Osteocyte (in vitro differentiated cells): ENCODE measurements around the gene TTC7B. TPM values are rescaled to one million over a fixed set of nuclear protein-coding genes. Genes with fewer than 3 reads are reported as not detected.

Source experiments
- DNase-seq: peaks from one replicate; pipeline ENCODE4 v3.0.0; 2021; ENCODE audit warnings: mixed read lengths; ENCODE audit not compliant: unreplicated experiment; ENCODE audit errors: extremely low spot score
- H3K27ac Mint-ChIP-seq: one replicate; pipeline ENCODE4 v1.8.0; 2021; ENCODE audit warnings: mild to moderate bottlenecking, mixed read lengths; ENCODE audit not compliant: unreplicated experiment
- H3K27me3 Mint-ChIP-seq: one replicate; pipeline ENCODE4 v1.8.0; 2021; ENCODE audit warnings: mixed read lengths; ENCODE audit not compliant: unreplicated experiment
- H3K36me3 Mint-ChIP-seq: one replicate; pipeline ENCODE4 v1.8.0; 2021; ENCODE audit warnings: mixed read lengths; ENCODE audit not compliant: unreplicated experiment
- H3K4me1 Mint-ChIP-seq: one replicate; pipeline ENCODE4 v1.8.0; 2021; ENCODE audit warnings: mixed read lengths; ENCODE audit not compliant: unreplicated experiment
- H3K4me3 Mint-ChIP-seq: one replicate; pipeline ENCODE4 v1.8.0; 2021; ENCODE audit warnings: mild to moderate bottlenecking, moderate library complexity, mixed read lengths; ENCODE audit not compliant: unreplicated experiment
- H3K9me3 Mint-ChIP-seq: one replicate; pipeline ENCODE4 v1.8.0; 2021; ENCODE audit warnings: mixed read lengths; ENCODE audit not compliant: unreplicated experiment
- total RNA-seq: library from RNA; stranded (reverse); gene quantifications from 2 replicates; pipeline ENCODE4 v1.2.1, GENCODE V29; 2021
- TF ChIP-seq, protein P1 (sequence below): fragments of 200-600 bp; sonication (generic); IDR thresholded peaks from 2 replicates; pipeline ENCODE4 v1.5.0; 2021; ENCODE audit warnings: antibody characterized with exemption, mild to moderate bottlenecking, moderate library complexity

TTC7B gene
- total RNA-seq, 1 donor from 2014 or later = 43.2 TPM

DNA sequence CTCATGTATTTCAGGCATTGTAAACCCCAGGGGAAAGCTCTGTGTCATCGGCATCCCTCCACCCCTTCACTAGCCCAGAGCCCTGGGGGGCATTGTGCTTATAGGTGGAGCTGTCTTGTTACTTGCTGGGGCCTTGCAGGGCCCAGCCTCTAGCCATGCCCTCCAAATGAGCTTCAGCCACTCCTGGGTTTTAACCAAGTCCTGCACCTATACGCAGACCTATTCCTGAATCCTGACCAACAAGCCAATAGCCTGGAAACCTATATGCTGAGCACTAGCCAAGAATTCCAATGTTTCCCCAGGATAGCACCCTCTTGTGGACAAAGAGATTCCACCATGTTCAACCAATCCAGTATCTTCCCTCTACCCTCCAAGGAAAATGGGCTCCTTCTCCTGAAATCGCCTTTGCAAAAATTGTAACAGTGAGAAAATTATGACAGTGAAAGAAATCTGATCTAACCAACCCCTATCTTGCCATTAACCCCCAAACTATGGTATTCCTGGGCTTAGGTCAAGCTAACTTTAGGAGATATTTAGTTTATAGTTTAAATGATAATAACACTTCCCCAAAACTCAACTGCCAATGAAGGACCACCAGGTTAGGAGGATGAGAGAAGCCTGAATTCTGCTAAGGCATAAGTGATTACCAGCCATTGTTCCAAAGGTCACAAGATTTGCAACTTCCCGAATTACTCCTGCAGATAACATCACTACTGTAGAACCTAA, 55.5 kb downstream of the TTC7B start:
- H3K27ac Mint-ChIP-seq = no peak overlapping the region
- H3K4me1 Mint-ChIP-seq = peaks cover 5% of the 10 kb centered on the region
- TF ChIP-seq, protein P1, sequence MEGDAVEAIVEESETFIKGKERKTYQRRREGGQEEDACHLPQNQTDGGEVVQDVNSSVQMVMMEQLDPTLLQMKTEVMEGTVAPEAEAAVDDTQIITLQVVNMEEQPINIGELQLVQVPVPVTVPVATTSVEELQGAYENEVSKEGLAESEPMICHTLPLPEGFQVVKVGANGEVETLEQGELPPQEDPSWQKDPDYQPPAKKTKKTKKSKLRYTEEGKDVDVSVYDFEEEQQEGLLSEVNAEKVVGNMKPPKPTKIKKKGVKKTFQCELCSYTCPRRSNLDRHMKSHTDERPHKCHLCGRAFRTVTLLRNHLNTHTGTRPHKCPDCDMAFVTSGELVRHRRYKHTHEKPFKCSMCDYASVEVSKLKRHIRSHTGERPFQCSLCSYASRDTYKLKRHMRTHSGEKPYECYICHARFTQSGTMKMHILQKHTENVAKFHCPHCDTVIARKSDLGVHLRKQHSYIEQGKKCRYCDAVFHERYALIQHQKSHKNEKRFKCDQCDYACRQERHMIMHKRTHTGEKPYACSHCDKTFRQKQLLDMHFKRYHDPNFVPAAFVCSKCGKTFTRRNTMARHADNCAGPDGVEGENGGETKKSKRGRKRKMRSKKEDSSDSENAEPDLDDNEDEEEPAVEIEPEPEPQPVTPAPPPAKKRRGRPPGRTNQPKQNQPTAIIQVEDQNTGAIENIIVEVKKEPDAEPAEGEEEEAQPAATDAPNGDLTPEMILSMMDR = peak; percentile 58
- peak; percentile 74 for DNase-seq
- H3K36me3 Mint-ChIP-seq = peaks cover 12% of the 10 kb centered on the region
- no peak overlapping the region for H3K4me3 Mint-ChIP-seq
- H3K9me3 Mint-ChIP-seq = peaks cover 10% of the 10 kb centered on the region
- no peaks in the 10 kb centered on the region for H3K27me3 Mint-ChIP-seq

DNA sequence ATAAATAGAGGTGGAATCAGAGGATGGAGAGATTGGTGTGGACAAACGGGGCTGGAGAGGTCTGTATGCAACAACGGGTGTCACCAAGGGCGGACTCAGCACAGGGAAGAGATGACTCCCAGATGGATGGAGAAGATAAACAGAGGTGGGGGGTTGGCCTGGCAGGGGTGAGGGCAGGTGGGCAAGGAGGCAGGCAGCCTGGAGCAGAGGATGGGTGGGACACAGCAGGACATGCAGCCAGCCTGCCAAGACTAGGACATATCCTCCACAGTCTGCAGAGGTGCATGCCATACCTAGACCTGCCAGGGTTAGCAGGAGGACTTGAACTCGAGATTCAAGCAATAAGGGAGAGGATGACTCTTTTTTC, 56.2 kb downstream of the TTC7B start:
- no peaks in the 10 kb centered on the region for H3K27me3 Mint-ChIP-seq

DNA sequence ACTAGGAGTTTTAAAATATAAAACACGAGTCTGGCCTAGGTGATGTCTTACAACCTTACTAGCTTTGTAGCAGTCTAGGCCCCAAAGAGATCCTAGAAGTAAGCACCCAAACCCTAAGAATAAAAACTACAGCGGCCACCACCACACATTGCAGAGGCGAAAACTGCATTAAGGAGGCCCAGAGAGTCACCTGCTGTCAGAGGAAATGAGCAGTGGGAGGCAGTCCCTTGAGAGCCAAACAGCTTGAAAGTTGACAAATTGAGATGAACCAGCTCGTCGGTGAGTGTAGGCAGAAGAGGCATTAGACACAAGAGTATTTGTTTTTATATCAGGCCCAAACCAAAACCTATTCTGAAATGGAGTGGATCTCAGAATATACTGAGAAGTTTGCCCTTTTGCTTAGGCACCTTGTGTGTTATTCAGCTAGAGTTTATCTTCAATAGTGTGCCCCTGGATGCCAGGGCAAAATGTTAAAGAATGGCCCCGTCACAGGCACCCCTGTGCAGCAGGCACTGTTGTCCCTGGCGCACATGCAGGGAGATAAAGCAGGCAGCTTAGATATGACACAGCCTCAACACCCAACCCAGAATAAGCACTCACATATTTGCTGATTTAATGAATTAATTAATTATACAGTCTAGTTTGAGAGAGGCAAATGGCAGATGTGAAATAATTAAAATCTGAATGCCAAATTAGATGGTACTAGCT, 56.7 kb downstream of the TTC7B start:
- Mint-ChIP-seq H3K4me3 (no peak overlapping the region), H3K36me3 (peaks cover 10% of the 10 kb centered on the region), H3K4me1 (peaks cover 5% of the 10 kb centered on the region), H3K9me3 (peaks cover 10% of the 10 kb centered on the region), H3K27me3 (no peaks in the 10 kb centered on the region), H3K27ac (peak overlapping the region; percentile 48)
- TF ChIP-seq, protein P1 = no peak
- DNase-seq = peak; percentile 54

More for the DNA sequence above, 56.2 kb downstream of the TTC7B start:
- TF ChIP-seq, protein P1 = no peak
- Mint-ChIP-seq H3K4me3 (no peak overlapping the region), H3K27ac (no peak overlapping the region), H3K4me1 (peaks cover 5% of the 10 kb centered on the region), H3K9me3 (peaks cover 10% of the 10 kb centered on the region), H3K36me3 (peaks cover 10% of the 10 kb centered on the region)
- DNase-seq = peak; percentile 68

DNA sequence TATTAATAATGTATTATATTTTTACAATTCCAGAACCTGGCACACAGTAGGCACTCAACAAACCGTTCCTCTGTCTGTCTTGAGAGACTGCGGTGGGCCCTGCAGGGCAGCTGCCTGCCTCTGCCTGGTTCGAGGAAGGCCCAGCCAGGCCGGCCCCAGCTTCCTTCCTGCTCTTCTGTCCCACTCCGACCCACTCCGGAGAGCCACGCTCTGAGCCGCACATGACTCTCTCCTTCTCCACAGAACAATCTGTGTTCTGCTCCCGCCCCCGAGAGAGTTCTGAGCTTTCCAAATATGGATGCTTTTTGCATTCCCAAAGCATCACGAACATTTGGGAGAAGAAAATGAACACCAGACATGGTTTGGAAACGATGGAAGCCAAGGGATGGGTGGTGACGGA, 57.3 kb downstream of the TTC7B start:
- TF ChIP-seq, protein P1 = no peak

More for the DNA sequence above, 57.3 kb downstream of the TTC7B start:
- Mint-ChIP-seq H3K27ac (peak overlapping the region; percentile 78), H3K4me3 (peak overlapping the region; percentile 69), H3K4me1 (peaks cover 5% of the 10 kb centered on the region), H3K9me3 (peaks cover 8% of the 10 kb centered on the region), H3K36me3 (peaks cover 8% of the 10 kb centered on the region), H3K27me3 (no peaks in the 10 kb centered on the region)
- peak; percentile 80 for DNase-seq
